ENCODE measurements around the gene CCBE1.

CCBE1 gene

DNA sequence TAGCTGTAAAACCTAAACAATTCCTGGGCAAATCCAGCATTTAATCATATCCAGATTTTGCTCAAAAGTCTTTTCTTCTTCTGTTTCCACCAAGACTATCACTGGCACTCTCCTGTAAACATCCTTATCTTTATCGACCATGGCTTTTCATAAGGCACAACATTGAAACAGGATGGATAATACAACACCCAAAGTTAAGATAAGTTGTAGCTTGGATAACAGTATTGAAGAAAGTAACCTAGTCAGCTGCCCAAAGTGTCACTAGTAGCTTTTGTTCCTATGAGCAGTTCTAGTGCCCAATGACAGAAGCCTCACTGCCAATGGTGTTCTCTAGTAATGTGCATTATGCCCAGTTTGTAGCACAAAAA, 22.3 kb downstream of the CCBE1 start:
- ChIA-PET POLR2A (no interaction called here), CTCF (no interaction called here)
- TF ChIP-seq FOXM1 (IDR thresholded peaks at IDR 0.05; ENCODE audit: borderline replicate concordance) (no peak), TARDBP (IDR thresholded peaks at IDR 0.05) (no peak), SP1 (IDR thresholded peaks at IDR 0.05) (no peak), FOXA1 (IDR thresholded peaks at IDR 0.05) (no peak), ELF4 (IDR thresholded peaks at IDR 0.05) (no peak), LEF1 (IDR thresholded peaks at IDR 0.05; ENCODE audit: borderline replicate concordance) (no peak), SUZ12 (IDR thresholded peaks at IDR 0.05) (no peak), ARNT (IDR thresholded peaks at IDR 0.05) (no peak), FOXK2 (IDR thresholded peaks at IDR 0.05) (no peak)
- TF ChIP-seq, protein P1, sequence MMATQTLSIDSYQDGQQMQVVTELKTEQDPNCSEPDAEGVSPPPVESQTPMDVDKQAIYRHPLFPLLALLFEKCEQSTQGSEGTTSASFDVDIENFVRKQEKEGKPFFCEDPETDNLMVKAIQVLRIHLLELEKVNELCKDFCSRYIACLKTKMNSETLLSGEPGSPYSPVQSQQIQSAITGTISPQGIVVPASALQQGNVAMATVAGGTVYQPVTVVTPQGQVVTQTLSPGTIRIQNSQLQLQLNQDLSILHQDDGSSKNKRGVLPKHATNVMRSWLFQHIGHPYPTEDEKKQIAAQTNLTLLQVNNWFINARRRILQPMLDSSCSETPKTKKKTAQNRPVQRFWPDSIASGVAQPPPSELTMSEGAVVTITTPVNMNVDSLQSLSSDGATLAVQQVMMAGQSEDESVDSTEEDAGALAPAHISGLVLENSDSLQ (IDR thresholded peaks at IDR 0.05): no peak
- no peak for DNase-seq (ENCODE audit: extremely low spot score)

DNA sequence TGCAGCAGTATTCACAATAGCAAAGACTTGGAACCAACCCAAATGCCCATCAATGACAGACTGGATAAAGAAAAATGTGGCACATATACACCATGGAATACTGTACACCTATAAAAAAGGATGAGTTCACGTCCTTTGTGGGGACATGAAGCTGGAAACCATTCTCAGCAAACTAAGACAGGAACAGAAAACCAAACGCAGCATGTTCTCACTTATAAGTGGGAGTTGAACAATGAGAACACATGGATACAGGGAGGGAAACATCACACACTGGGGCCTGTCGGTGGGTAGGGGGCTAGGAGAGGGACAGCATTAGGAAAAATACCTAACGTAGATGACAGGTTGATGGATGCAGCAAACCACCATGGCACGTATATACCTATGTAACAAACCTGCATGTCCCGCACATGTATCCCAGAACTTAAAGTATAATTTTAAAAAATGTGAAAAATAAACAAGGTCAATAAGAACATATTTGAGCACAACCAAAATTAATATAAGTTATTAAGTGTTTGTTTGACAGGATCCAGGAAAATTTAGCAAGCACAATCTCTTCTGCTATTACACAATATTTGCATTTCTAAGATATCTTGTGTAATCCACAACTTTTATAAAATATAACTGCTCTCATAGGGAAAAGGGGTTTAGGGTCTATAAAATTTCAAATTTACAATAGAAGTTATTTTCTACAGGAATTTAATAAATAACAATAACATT, 22.9 kb downstream of the CCBE1 start:
- no peak for DNase-seq (ENCODE audit: extremely low spot score)
- POLR2A ChIA-PET: no interaction called here
- TF ChIP-seq, protein P1 (IDR thresholded peaks at IDR 0.05): no peak
- TF ChIP-seq LEF1 (IDR thresholded peaks at IDR 0.05; ENCODE audit: borderline replicate concordance): no peak
- no peak for TF ChIP-seq CTBP1 (IDR thresholded peaks at IDR 0.05; ENCODE audit: borderline replicate concordance)
- CTCF ChIA-PET: no interaction called here

GRCh38 chr18:59672235-59672711, 24.9 kb downstream of the CCBE1 start:
- POLR2A ChIA-PET: no interaction called here
- CTCF ChIA-PET: interaction anchor here (1.4 to 1.5 kb wide), 2 partner anchors 10 to 25 kb away, joined by 4 to 11 read pairs; partner anchors contain the start of gene CCBE1
- TF ChIP-seq TARDBP (IDR thresholded peaks at IDR 0.05) (no peak), ELF4 (IDR thresholded peaks at IDR 0.05) (no peak), ARNT (IDR thresholded peaks at IDR 0.05) (no peak), SP1 (IDR thresholded peaks at IDR 0.05) (no peak), CTBP1 (IDR thresholded peaks at IDR 0.05; ENCODE audit: borderline replicate concordance) (no peak), FOXA1 (IDR thresholded peaks at IDR 0.05) (no peak), FOXK2 (IDR thresholded peaks at IDR 0.05) (no peak), FOXM1 (IDR thresholded peaks at IDR 0.05; ENCODE audit: borderline replicate concordance) (no peak), BHLHE40 (IDR thresholded peaks at IDR 0.05; ENCODE audit: borderline replicate concordance) (no peak), L3MBTL2 (conservative IDR thresholded peaks at IDR 0.05) (no peak), HDGF (IDR thresholded peaks at IDR 0.05; ENCODE audit: borderline replicate concordance) (no peak), SUZ12 (IDR thresholded peaks at IDR 0.05) (no peak), ZNF384 (IDR thresholded peaks at IDR 0.05) (no peak), NFRKB (IDR thresholded peaks at IDR 0.05) (no peak), LEF1 (IDR thresholded peaks at IDR 0.05; ENCODE audit: borderline replicate concordance) (no peak)
- TF ChIP-seq, protein P1 (IDR thresholded peaks at IDR 0.05): no peak
- no peak for DNase-seq (ENCODE audit: extremely low spot score)

- ChIA-PET CTCF (interaction anchor here (1.4 to 1.5 kb wide), 2 partner anchors 10 to 26 kb away, joined by 4 to 11 read pairs; partner anchors contain the start of gene CCBE1), POLR2A (no interaction called here)
- no peak for TF ChIP-seq SUZ12 (IDR thresholded peaks at IDR 0.05)
- no peak for TF ChIP-seq ELF4 (IDR thresholded peaks at IDR 0.05)
- no peak for TF ChIP-seq ARNT (IDR thresholded peaks at IDR 0.05)
- no peak for TF ChIP-seq FOXA1 (IDR thresholded peaks at IDR 0.05)
- no peak for TF ChIP-seq TARDBP (IDR thresholded peaks at IDR 0.05)
- TF ChIP-seq NFRKB (IDR thresholded peaks at IDR 0.05): no peak
- TF ChIP-seq BHLHE40 (IDR thresholded peaks at IDR 0.05; ENCODE audit: borderline replicate concordance): no peak
- no peak for TF ChIP-seq LEF1 (IDR thresholded peaks at IDR 0.05; ENCODE audit: borderline replicate concordance)
- TF ChIP-seq FOXK2 (IDR thresholded peaks at IDR 0.05): no peak
- TF ChIP-seq, protein P1 (IDR thresholded peaks at IDR 0.05): no peak
- TF ChIP-seq CTBP1 (IDR thresholded peaks at IDR 0.05; ENCODE audit: borderline replicate concordance): no peak
- TF ChIP-seq SP1 (IDR thresholded peaks at IDR 0.05): no peak
- no peak for TF ChIP-seq FOXM1 (IDR thresholded peaks at IDR 0.05; ENCODE audit: borderline replicate concordance)
- TF ChIP-seq HDGF (IDR thresholded peaks at IDR 0.05; ENCODE audit: borderline replicate concordance): no peak
- DNase-seq (ENCODE audit: extremely low spot score): no peak
Measured at GRCh38 chr18:59671551-59671950, 25.7 kb downstream of the CCBE1 start.

- CTCF ChIA-PET: no interaction called here
- TF ChIP-seq TARDBP (IDR thresholded peaks at IDR 0.05) (no peak), ZNF384 (IDR thresholded peaks at IDR 0.05) (no peak), L3MBTL2 (conservative IDR thresholded peaks at IDR 0.05) (no peak), BHLHE40 (IDR thresholded peaks at IDR 0.05; ENCODE audit: borderline replicate concordance) (no peak), NFRKB (IDR thresholded peaks at IDR 0.05) (no peak), CTBP1 (IDR thresholded peaks at IDR 0.05; ENCODE audit: borderline replicate concordance) (no peak), FOXM1 (IDR thresholded peaks at IDR 0.05; ENCODE audit: borderline replicate concordance) (no peak), ARNT (IDR thresholded peaks at IDR 0.05) (no peak), HDGF (IDR thresholded peaks at IDR 0.05; ENCODE audit: borderline replicate concordance) (no peak), FOXK2 (IDR thresholded peaks at IDR 0.05) (no peak), SP1 (IDR thresholded peaks at IDR 0.05) (no peak), SUZ12 (IDR thresholded peaks at IDR 0.05) (no peak), LEF1 (IDR thresholded peaks at IDR 0.05; ENCODE audit: borderline replicate concordance) (no peak), ELF4 (IDR thresholded peaks at IDR 0.05) (no peak), FOXA1 (IDR thresholded peaks at IDR 0.05) (no peak)
- TF ChIP-seq, protein P1 (IDR thresholded peaks at IDR 0.05): no peak
- POLR2A ChIA-PET: no interaction called here
- DNase-seq (ENCODE audit: extremely low spot score): no peak
Measured at GRCh38 chr18:59669872-59670657, 27.2 kb downstream of the CCBE1 start.

All from HEK293T (cell line).